ENCODE measurements around the gene TIMP4.

- TF ChIP-seq CTCF (IDR thresholded peaks at IDR 0.05; ENCODE audit: low read depth, low read length, poor library complexity, severe bottlenecking) (no peak), EZH2phosphoT487 (IDR thresholded peaks at IDR 0.05; ENCODE audit: borderline replicate concordance, low read length) (no peak)
Observed at GRCh38 chr3:12120374-12121140, 38.2 kb downstream of the TIMP4 start.

Data from DOHH2 (cell line).